BE2C (cell line): ENCODE data around the gene PDF.

Experiments
- DNase-seq: peaks from one replicate; pipeline ENCODE4 v3.0.0-alpha.2; 2020
- H3K27me3 ChIP-seq: fragments of 250-450 bp; sonication (Bioruptor Pico); 2 replicates; pipeline ENCODE4 v1.5.1; 2020; ENCODE audit warnings: mild to moderate bottlenecking
- H3K36me3 ChIP-seq: fragments of 250-450 bp; sonication (Bioruptor Pico); 2 replicates; pipeline ENCODE4 v1.5.1; 2020; ENCODE audit warnings: mild to moderate bottlenecking
- H3K4me1 ChIP-seq: fragments of 250-450 bp; sonication (Bioruptor Pico); 2 replicates; pipeline ENCODE4 v1.5.1; 2020
- H3K4me3 ChIP-seq: 2 replicates; pipeline ENCODE4 v1.5.1; 2011; ENCODE audit warnings: low read depth, low read length
- H3K9me3 ChIP-seq: fragments of 250-450 bp; sonication (Bioruptor Pico); 2 replicates; pipeline ENCODE4 v1.5.1; 2020
- CTCF ChIP-seq: IDR thresholded peaks from 2 replicates; pipeline ENCODE4 v1.5.1; 2012; ENCODE audit warnings: mild to moderate bottlenecking, low read depth, low read length

The PDF gene

DNA sequence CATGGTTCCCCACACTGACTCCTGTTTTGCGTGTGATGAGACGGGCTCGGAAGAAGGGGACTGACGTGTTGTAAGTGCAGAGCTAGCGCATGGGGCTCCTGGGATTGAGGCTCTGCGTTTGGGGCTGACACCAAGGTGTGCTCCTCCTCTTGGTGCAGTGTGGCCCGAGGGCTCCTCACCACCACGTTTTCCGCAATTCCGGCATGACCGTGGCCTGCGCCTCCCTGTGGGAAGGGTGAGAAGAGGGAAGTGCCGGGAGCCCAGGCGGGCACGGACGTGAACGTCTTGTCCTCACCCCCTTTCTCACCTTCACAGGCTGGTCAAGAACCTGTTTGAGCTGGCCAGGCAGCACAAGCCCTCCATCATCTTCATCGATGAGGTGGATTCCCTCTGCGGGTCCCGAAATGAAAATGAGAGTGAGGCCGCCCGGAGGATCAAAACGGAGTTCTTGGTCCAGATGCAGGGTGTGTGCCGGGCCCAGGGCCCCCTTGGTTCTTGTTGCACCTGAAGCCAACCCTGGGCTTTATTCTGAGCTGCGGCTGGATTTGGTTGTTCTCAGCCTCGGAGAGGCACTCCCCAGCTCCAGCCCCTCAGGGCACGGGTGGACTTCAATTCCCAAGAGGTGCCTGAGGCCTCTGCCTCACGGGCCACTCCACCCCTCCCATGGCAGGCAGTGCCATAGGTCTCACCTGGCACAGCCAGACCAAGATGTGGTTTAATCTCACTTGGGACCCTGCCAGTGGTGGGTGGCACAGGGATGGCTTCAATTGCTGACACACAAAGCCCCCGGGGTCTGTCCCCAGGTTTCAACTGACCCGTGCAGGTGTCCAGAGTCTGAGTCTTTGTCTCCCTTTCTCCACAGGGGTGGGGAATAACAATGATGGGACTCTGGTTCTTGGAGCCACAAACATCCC lies 10.3 kb downstream of the PDF start:
- no peak for TF ChIP-seq CTCF
- no peak for DNase-seq

GRCh38 chr16:69319381-69319780 lies 11.0 kb downstream of the PDF start:
- DNase-seq, result no peak
- peaks cover 5% of the 10 kb centered on the region for H3K4me1 ChIP-seq
- H3K4me3 ChIP-seq, result no peak overlapping the region
- no peak for TF ChIP-seq CTCF
- no peaks in the 10 kb centered on the region for H3K9me3 ChIP-seq
- H3K36me3 ChIP-seq, result peaks cover 93% of the 10 kb centered on the region
- no peaks in the 10 kb centered on the region for H3K27me3 ChIP-seq

More for the DNA sequence above, 10.3 kb downstream of the PDF start:
- no peaks in the 10 kb centered on the region for H3K27me3 ChIP-seq
- no peak overlapping the region for H3K4me3 ChIP-seq
- no peaks in the 10 kb centered on the region for H3K9me3 ChIP-seq
- peaks cover 93% of the 10 kb centered on the region for H3K36me3 ChIP-seq
- H3K4me1 ChIP-seq, result peaks cover 10% of the 10 kb centered on the region

- Histone ChIP-seq H3K4me3 (no peak overlapping the region), H3K4me1 (no peaks in the 10 kb centered on the region; the same call in 1 of the 2 replicates), H3K36me3 (peaks cover 92% of the 10 kb centered on the region), H3K27me3 (no peaks in the 10 kb centered on the region), H3K9me3 (no peaks in the 10 kb centered on the region)
- no peak for DNase-seq
- TF ChIP-seq CTCF, result no peak
Measured at GRCh38 chr16:69318911-69319289, 11.5 kb downstream of the PDF start.

GRCh38 chr16:69318177-69318910 lies 12.0 kb downstream of the PDF start:
- H3K9me3 ChIP-seq, result no peaks in the 10 kb centered on the region
- TF ChIP-seq CTCF, result no peak
- H3K27me3 ChIP-seq, result no peaks in the 10 kb centered on the region
- DNase-seq, result no peak
- H3K4me1 ChIP-seq, result no peaks in the 10 kb centered on the region
- peaks cover 92% of the 10 kb centered on the region for H3K36me3 ChIP-seq
- H3K4me3 ChIP-seq, result no peak overlapping the region

- no peaks in the 10 kb centered on the region for H3K4me1 ChIP-seq
- DNase-seq, result no peak
- no peaks in the 10 kb centered on the region for H3K27me3 ChIP-seq
- peaks cover 78% of the 10 kb centered on the region for H3K36me3 ChIP-seq
- no peak overlapping the region for H3K4me3 ChIP-seq
- no peaks in the 10 kb centered on the region for H3K9me3 ChIP-seq
- TF ChIP-seq CTCF, result no peak
Measured at GRCh38 chr16:69316595-69317034, 13.8 kb downstream of the PDF start.
